ENCODE measurements around the gene PIGA. TPM values are rescaled to one million over a fixed set of nuclear protein-coding genes. Genes with fewer than 3 reads are reported as not detected.
"Not testable (repeated sequence)": the region's sequence is repeated elsewhere in the genome, so short reads cannot be mapped to it uniquely, and the experiment has no call there.

Gene PIGA
- total and polyA plus RNA-seq, 2 donors from 2014 or later = 5.7 to 15.5 TPM

DNA sequence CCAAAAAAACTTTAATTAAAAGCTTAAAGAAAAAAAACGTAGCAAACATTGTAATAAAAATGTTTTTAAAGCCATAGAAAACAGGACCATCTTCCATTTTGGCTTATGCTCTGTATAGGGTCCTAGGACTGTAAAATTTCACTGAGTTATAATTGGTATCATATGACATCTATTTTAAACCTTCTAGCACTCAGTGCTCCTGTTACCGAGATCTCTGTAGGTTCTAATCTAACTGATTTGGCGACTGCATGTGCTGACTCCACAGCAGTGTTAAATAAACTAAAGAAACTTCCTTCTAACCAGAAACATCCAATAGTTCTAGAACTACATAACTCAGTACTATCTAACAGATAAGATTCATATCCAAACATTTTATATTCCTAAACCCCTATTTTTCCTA is 19.8 kb downstream of the PIGA start, which contains the start of gene ASB11:
ASB11 (minus strand) TSS at position 132 of the 400 bp plus-strand sequence; CDS start at position 97, 35 bp downstream.
- TF ChIP-seq, protein P1, sequence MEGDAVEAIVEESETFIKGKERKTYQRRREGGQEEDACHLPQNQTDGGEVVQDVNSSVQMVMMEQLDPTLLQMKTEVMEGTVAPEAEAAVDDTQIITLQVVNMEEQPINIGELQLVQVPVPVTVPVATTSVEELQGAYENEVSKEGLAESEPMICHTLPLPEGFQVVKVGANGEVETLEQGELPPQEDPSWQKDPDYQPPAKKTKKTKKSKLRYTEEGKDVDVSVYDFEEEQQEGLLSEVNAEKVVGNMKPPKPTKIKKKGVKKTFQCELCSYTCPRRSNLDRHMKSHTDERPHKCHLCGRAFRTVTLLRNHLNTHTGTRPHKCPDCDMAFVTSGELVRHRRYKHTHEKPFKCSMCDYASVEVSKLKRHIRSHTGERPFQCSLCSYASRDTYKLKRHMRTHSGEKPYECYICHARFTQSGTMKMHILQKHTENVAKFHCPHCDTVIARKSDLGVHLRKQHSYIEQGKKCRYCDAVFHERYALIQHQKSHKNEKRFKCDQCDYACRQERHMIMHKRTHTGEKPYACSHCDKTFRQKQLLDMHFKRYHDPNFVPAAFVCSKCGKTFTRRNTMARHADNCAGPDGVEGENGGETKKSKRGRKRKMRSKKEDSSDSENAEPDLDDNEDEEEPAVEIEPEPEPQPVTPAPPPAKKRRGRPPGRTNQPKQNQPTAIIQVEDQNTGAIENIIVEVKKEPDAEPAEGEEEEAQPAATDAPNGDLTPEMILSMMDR (IDR thresholded peaks at IDR 0.05; ENCODE audit: borderline replicate concordance, extremely low read depth, insufficient read depth) = no peak
- intact Hi-C loops (cut with DNase I) = no loop called here
- H3K4me3 ChIP-seq (ENCODE audit: low read length in 3 of 3) = no peak within 1 kb of the TSS
- no peaks in the 10 kb centered on the region for H3K27me3 ChIP-seq (ENCODE audit: control insufficient read depth, insufficient read depth, low read length)
- no peaks in the 10 kb centered on the region for H3K36me3 ChIP-seq (ENCODE audit: control insufficient read depth in 2 of 3, insufficient read depth in 3 of 3, low read length in 3 of 3)
- H3K9ac ChIP-seq (ENCODE audit: low read length in 3 of 3) = no peak within 1 kb of the TSS
- no peak for FAIRE-seq
- no peaks in the 10 kb centered on the region for H3K9me3 ChIP-seq (ENCODE audit: control insufficient read depth in 2 of 3, insufficient read depth in 1 of 3, low read length in 3 of 3)
- DNase-seq = no peak
- H3K4me1 ChIP-seq (ENCODE audit: control insufficient read depth in 2 of 3, insufficient read depth in 2 of 3, low read depth in 1 of 3, low read length in 3 of 3) = no peaks in the 10 kb centered on the region
- no peak within 1 kb of the TSS for H3K27ac ChIP-seq (ENCODE audit: low read depth in 2 of 2, low read length in 2 of 2)

DNA sequence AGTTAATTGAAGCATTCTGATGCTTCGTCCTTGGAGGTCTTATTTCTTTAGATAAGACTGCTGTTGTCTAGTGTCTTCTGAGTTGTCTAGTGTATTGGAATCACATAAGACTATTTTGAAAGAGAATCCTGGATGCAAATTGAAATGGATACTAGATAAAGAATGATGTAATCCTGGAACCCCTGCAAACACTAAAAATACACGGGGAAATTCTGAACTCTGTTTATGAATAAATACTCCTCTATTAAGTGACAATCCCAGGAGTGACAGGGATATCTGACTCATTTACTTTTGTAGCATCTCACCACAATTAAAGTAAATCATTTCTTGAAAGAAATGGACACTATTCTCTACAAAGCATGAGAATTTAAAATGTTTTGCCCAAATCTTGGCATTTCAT is 20.9 kb downstream of the PIGA start:
- FAIRE-seq (no peak), DNase-seq (no peak)
- H3K9ac ChIP-seq (ENCODE audit: low read length in 3 of 3) = no peak overlapping the region
- no peaks in the 10 kb centered on the region for H3K4me1 ChIP-seq (ENCODE audit: control insufficient read depth in 2 of 3, insufficient read depth in 2 of 3, low read depth in 1 of 3, low read length in 3 of 3)
- intact Hi-C loops (cut with DNase I) = no loop called here
- H3K4me3 ChIP-seq (ENCODE audit: low read length in 3 of 3) = no peak overlapping the region
- TF ChIP-seq, protein P1 (IDR thresholded peaks at IDR 0.05; ENCODE audit: borderline replicate concordance, extremely low read depth, insufficient read depth) = no peak
- no peaks in the 10 kb centered on the region for H3K9me3 ChIP-seq (ENCODE audit: control insufficient read depth in 2 of 3, insufficient read depth in 1 of 3, low read length in 3 of 3)
- no peak overlapping the region for H3K27ac ChIP-seq (ENCODE audit: low read depth in 2 of 2, low read length in 2 of 2)
- no peaks in the 10 kb centered on the region for H3K36me3 ChIP-seq (ENCODE audit: control insufficient read depth in 2 of 3, insufficient read depth in 3 of 3, low read length in 3 of 3)
- no peaks in the 10 kb centered on the region for H3K27me3 ChIP-seq (ENCODE audit: control insufficient read depth, insufficient read depth, low read length)

DNA sequence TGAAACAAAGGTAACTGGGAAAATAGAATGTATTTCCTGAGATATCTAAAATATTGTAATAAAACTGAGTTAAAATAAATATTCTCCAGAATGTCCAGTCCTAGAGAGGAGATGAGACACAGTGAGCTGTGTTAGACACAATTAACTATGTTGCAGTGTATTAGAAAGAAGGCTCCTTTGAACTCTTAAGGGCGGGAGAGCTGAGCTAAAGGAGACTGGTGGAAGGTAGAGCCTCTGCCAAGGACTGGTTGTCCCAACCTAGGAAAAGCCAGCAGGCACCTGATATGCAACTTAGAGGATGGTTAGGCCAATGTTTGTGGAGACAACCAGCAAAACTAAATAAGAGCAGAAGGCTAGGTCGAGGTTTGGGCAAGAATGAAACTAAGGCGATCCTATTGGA is 24.2 kb downstream of the PIGA start:
- H3K27ac ChIP-seq (ENCODE audit: low read depth in 2 of 2, low read length in 2 of 2) = no peak overlapping the region
- no peaks in the 10 kb centered on the region for H3K9me3 ChIP-seq (ENCODE audit: control insufficient read depth in 2 of 3, insufficient read depth in 1 of 3, low read length in 3 of 3)
- H3K27me3 ChIP-seq (ENCODE audit: control insufficient read depth, insufficient read depth, low read length) = no peaks in the 10 kb centered on the region
- no peaks in the 10 kb centered on the region for H3K4me1 ChIP-seq (ENCODE audit: control insufficient read depth in 2 of 3, insufficient read depth in 2 of 3, low read depth in 1 of 3, low read length in 3 of 3)
- FAIRE-seq = no peak
- TF ChIP-seq, protein P1 (IDR thresholded peaks at IDR 0.05; ENCODE audit: borderline replicate concordance, extremely low read depth, insufficient read depth) = no peak
- H3K9ac ChIP-seq (ENCODE audit: low read length in 3 of 3) = no peak overlapping the region
- H3K36me3 ChIP-seq (ENCODE audit: control insufficient read depth in 2 of 3, insufficient read depth in 3 of 3, low read length in 3 of 3) = no peaks in the 10 kb centered on the region
- intact Hi-C loops (cut with DNase I) = no loop called here
- no peak for DNase-seq
- H3K4me3 ChIP-seq (ENCODE audit: low read length in 3 of 3) = no peak overlapping the region

DNA sequence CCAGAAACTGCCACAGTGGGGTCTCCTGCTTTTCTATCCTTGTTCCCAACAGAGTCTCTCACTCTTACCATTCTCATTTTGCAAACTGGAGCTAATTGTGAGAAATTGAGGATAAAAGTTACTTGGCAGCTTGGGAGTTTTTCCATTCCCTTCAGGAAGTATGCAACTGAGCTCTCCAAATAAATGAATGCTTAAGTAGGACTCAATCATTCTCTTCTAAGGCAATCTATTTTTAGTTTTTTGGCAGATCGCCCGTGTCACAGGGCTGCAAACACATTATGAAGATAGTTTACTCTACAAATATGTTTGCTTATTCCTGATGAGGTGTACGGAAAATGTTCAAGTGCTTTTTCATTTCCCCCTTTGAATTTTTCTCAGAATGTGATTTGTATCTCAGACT is 25.2 kb downstream of the PIGA start:
- H3K4me3 ChIP-seq (ENCODE audit: low read length in 3 of 3) = no peak overlapping the region
- H3K27ac ChIP-seq (ENCODE audit: low read depth in 2 of 2, low read length in 2 of 2) = peak overlapping the region in 1 of 2 donors; percentile 47
- intact Hi-C loops (cut with DNase I) = no loop called here
- H3K9me3 ChIP-seq (ENCODE audit: control insufficient read depth in 2 of 3, insufficient read depth in 1 of 3, low read length in 3 of 3) = no peaks in the 10 kb centered on the region
- TF ChIP-seq, protein P1 (IDR thresholded peaks at IDR 0.05; ENCODE audit: borderline replicate concordance, extremely low read depth, insufficient read depth) = no peak
- no peaks in the 10 kb centered on the region for H3K27me3 ChIP-seq (ENCODE audit: control insufficient read depth, insufficient read depth, low read length)
- H3K9ac ChIP-seq (ENCODE audit: low read length in 3 of 3) = no peak overlapping the region
- no peaks in the 10 kb centered on the region for H3K36me3 ChIP-seq (ENCODE audit: control insufficient read depth in 2 of 3, insufficient read depth in 3 of 3, low read length in 3 of 3)
- peak; percentile 91 for FAIRE-seq
- no peaks in the 10 kb centered on the region for H3K4me1 ChIP-seq (ENCODE audit: control insufficient read depth in 2 of 3, insufficient read depth in 2 of 3, low read depth in 1 of 3, low read length in 3 of 3)
- DNase-seq = peak in 2 of 5 donors; percentile 50 to 83

DNA sequence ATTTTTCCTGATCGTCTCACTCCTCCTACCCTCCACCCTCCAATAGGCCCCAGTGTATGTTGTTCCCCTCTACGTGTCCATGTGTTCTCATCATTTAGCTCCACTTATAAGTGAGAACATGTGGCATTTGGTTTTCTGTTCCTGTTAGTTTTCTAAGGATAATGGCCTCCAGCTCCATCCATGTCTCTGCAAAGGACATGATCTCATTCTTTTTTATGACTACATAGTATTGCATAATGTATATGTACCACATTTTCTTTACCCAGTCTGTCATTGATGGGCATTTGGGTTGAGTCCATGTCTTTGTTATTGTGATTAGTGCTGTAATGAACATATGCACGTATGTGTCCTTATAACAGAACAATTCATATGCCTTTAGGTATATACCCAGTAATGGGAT is 29.4 kb downstream of the PIGA start:
- FAIRE-seq; intact Hi-C loops (cut with DNase I); H3K4me1 ChIP-seq (ENCODE audit: control insufficient read depth in 2 of 3, insufficient read depth in 2 of 3, low read depth in 1 of 3, low read length in 3 of 3); H3K9ac ChIP-seq (ENCODE audit: low read length in 3 of 3); H3K36me3 ChIP-seq (ENCODE audit: control insufficient read depth in 2 of 3, insufficient read depth in 3 of 3, low read length in 3 of 3); H3K27me3 ChIP-seq (ENCODE audit: control insufficient read depth, insufficient read depth, low read length); H3K4me3 ChIP-seq (ENCODE audit: low read length in 3 of 3); H3K27ac ChIP-seq (ENCODE audit: low read depth in 2 of 2, low read length in 2 of 2); H3K9me3 ChIP-seq (ENCODE audit: control insufficient read depth in 2 of 3, insufficient read depth in 1 of 3, low read length in 3 of 3); DNase-seq: not testable (repeated sequence)
